Type B pancreatic cell (in vitro differentiated cells): ENCODE data around the gene POLR3B. TPM values are rescaled to one million over a fixed set of nuclear protein-coding genes. Genes with fewer than 3 reads are reported as not detected.

Experiments used
- DNase-seq: peaks from one replicate; pipeline ENCODE4 v3.0.0; 2021; ENCODE audit warnings: mixed read lengths; ENCODE audit not compliant: unreplicated experiment; ENCODE audit errors: extremely low spot score
- H3K27ac Mint-ChIP-seq: 2 replicates; pipeline ENCODE4 v1.8.0; 2021; ENCODE audit warnings: mild to moderate bottlenecking, mixed read lengths
- H3K27me3 Mint-ChIP-seq: 2 replicates; pipeline ENCODE4 v1.8.0; 2021; ENCODE audit warnings: mixed read lengths
- H3K36me3 Mint-ChIP-seq: 2 replicates; pipeline ENCODE4 v1.8.0; 2021; ENCODE audit warnings: mixed read lengths
- H3K4me1 Mint-ChIP-seq: one replicate; pipeline ENCODE4 v1.8.0; 2021; ENCODE audit warnings: mixed read lengths; ENCODE audit not compliant: unreplicated experiment
- H3K4me3 Mint-ChIP-seq: 2 replicates; pipeline ENCODE4 v1.8.0; 2021; ENCODE audit warnings: mild to moderate bottlenecking, mixed read lengths
- H3K9me3 Mint-ChIP-seq: 2 replicates; pipeline ENCODE4 v1.8.0; 2021; ENCODE audit warnings: mixed read lengths
- total RNA-seq: library from RNA; stranded (reverse); gene quantifications from 2 replicates; pipeline ENCODE4 v1.2.1, GENCODE V29; 2021; ENCODE audit warnings: low replicate concordance
- TF ChIP-seq, protein P1 (sequence below): fragments of 200-600 bp; sonication (generic); conservative IDR thresholded peaks from 2 replicates; pipeline ENCODE4 v1.5.0; 2021; ENCODE audit warnings: antibody characterized with exemption, mild to moderate bottlenecking

The POLR3B gene
- total RNA-seq, 1 donor from 2014 or later, result 13.6 TPM

DNA sequence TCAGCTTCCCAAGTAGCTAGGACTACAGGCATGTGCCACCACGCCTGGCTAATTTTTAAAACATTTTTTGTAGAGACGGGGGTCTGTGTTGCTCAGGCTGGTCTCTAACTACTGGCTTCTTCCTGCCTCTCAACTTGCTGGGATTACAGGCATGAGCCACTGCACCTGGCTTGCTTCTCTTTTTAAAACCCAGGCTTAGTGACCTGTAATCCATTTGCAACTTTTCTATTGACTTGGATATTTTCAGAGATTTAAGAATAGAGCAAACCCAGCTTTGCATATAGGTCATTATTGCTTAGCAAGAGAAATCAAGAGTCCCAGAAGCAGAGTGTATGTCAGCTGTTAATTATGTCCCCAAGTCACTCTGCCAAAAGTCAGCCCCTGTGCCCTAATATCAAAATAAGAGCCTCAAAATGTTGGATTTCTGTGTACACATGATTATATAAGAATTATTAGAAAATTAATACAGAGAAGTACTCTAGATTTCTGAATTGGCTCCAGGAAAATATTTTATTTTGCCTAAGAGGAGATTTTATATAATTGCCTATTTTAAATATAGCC lies 30.2 kb upstream of the POLR3B start:
- Mint-ChIP-seq H3K4me3 (no peak overlapping the region), H3K27me3 (no peaks in the 10 kb centered on the region), H3K9me3 (no peaks in the 10 kb centered on the region), H3K36me3 (peaks cover 12% of the 10 kb centered on the region), H3K27ac (no peak overlapping the region), H3K4me1 (peaks cover 18% of the 10 kb centered on the region)
- TF ChIP-seq, protein P1, sequence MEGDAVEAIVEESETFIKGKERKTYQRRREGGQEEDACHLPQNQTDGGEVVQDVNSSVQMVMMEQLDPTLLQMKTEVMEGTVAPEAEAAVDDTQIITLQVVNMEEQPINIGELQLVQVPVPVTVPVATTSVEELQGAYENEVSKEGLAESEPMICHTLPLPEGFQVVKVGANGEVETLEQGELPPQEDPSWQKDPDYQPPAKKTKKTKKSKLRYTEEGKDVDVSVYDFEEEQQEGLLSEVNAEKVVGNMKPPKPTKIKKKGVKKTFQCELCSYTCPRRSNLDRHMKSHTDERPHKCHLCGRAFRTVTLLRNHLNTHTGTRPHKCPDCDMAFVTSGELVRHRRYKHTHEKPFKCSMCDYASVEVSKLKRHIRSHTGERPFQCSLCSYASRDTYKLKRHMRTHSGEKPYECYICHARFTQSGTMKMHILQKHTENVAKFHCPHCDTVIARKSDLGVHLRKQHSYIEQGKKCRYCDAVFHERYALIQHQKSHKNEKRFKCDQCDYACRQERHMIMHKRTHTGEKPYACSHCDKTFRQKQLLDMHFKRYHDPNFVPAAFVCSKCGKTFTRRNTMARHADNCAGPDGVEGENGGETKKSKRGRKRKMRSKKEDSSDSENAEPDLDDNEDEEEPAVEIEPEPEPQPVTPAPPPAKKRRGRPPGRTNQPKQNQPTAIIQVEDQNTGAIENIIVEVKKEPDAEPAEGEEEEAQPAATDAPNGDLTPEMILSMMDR, result no peak
- DNase-seq, result no peak

DNA sequence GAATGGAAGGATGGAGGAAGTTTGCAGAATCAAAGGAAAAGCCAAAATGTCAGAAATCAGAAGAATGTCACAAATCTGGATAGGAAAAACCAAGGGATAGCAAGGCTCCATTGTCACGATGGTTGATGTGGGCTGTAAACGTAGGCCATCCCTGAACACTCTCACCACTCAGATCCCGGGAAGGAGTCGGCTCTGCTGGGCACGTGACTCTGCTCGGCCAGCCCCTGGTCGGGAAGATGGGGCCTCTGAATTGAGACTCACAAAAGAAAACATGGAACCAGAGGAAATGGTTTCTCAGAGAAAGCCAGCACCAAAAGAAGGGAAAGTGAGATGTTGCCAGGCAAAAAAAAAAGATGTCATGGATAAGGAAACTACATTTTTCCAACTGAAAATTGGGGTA lies 28.8 kb upstream of the POLR3B start:
- Mint-ChIP-seq H3K4me3 (no peak overlapping the region), H3K27me3 (no peaks in the 10 kb centered on the region), H3K4me1 (peaks cover 18% of the 10 kb centered on the region), H3K9me3 (no peaks in the 10 kb centered on the region), H3K27ac (no peak overlapping the region), H3K36me3 (peaks cover 17% of the 10 kb centered on the region)
- DNase-seq, result no peak
- TF ChIP-seq, protein P1, result no peak

GRCh38 chr12:106329231-106329982 lies 28.1 kb upstream of the POLR3B start:
- Mint-ChIP-seq H3K4me3 (no peak overlapping the region), H3K36me3 (peaks cover 10% of the 10 kb centered on the region), H3K27ac (no peak overlapping the region), H3K27me3 (no peaks in the 10 kb centered on the region), H3K9me3 (no peaks in the 10 kb centered on the region), H3K4me1 (peaks cover 18% of the 10 kb centered on the region)
- no peak for DNase-seq
- TF ChIP-seq, protein P1, result no peak

GRCh38 chr12:106331599-106331998 lies 25.9 kb upstream of the POLR3B start:
- H3K36me3 Mint-ChIP-seq, result peaks cover 5% of the 10 kb centered on the region
- no peak for DNase-seq
- no peaks in the 10 kb centered on the region for H3K27me3 Mint-ChIP-seq
- H3K27ac Mint-ChIP-seq, result no peak overlapping the region
- peaks cover 18% of the 10 kb centered on the region for H3K4me1 Mint-ChIP-seq
- H3K4me3 Mint-ChIP-seq, result no peak overlapping the region
- no peaks in the 10 kb centered on the region for H3K9me3 Mint-ChIP-seq
- TF ChIP-seq, protein P1, result no peak

GRCh38 chr12:106332536-106332935 lies 25.0 kb upstream of the POLR3B start:
- H3K36me3 Mint-ChIP-seq, result peaks cover 9% of the 10 kb centered on the region
- no peaks in the 10 kb centered on the region for H3K9me3 Mint-ChIP-seq
- TF ChIP-seq, protein P1, result no peak
- H3K4me1 Mint-ChIP-seq, result peaks cover 23% of the 10 kb centered on the region
- no peak for DNase-seq
- no peak overlapping the region for H3K4me3 Mint-ChIP-seq
- no peaks in the 10 kb centered on the region for H3K27me3 Mint-ChIP-seq
- H3K27ac Mint-ChIP-seq, result no peak overlapping the region
